Measurements from ENCODE around the gene YPEL2. TPM values are rescaled to one million over a fixed set of nuclear protein-coding genes. Genes with fewer than 3 reads are reported as not detected.

Gene YPEL2
- total RNA-seq, 2 donors from 2014 or later = 22.8 to 27.7 TPM

DNA sequence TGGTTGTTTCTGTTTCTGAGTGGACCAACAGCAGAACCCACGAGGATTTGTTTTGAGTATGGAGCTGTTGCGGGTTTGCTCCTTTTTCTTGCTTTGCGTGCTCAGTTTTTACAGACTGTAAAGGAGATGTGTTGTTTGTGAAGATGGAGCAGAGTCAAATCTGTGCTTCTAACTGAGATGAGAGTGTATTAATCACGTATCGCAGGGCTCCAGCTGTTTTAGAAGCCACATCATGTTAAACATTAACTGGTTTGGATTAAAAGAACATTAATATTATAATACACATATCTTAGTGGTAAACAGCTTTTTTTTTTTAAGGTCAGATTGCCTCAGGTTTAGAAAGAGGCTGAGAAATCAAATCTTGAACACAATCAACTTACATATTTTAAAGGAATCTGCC, 69.4 kb downstream of the YPEL2 start:
- TF ChIP-seq, protein P1, sequence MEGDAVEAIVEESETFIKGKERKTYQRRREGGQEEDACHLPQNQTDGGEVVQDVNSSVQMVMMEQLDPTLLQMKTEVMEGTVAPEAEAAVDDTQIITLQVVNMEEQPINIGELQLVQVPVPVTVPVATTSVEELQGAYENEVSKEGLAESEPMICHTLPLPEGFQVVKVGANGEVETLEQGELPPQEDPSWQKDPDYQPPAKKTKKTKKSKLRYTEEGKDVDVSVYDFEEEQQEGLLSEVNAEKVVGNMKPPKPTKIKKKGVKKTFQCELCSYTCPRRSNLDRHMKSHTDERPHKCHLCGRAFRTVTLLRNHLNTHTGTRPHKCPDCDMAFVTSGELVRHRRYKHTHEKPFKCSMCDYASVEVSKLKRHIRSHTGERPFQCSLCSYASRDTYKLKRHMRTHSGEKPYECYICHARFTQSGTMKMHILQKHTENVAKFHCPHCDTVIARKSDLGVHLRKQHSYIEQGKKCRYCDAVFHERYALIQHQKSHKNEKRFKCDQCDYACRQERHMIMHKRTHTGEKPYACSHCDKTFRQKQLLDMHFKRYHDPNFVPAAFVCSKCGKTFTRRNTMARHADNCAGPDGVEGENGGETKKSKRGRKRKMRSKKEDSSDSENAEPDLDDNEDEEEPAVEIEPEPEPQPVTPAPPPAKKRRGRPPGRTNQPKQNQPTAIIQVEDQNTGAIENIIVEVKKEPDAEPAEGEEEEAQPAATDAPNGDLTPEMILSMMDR (conservative IDR thresholded peaks at IDR 0.05) = no peak
- H3K9ac ChIP-seq (ENCODE audit: extremely low read depth, low read length, poor library complexity, severe bottlenecking) = no peak overlapping the region
- Mint-ChIP-seq H3K36me3 (ENCODE audit: low read depth) (peaks cover 54% of the 10 kb centered on the region), H3K27me3 (ENCODE audit: insufficient read depth) (peaks cover 15% of the 10 kb centered on the region), H3K4me1 (peaks cover 26% of the 10 kb centered on the region), H3K9me3 (peaks cover 11% of the 10 kb centered on the region), H3K4me3 (no peak overlapping the region), H3K27ac (peak overlapping the region; percentile 76)
- H3K4me3 ChIP-seq (ENCODE audit: low read length) = no peak overlapping the region
- no peak overlapping the region for H3K27ac ChIP-seq (ENCODE audit: low read depth, low read length)
- 77 to 100% methylated on average over 2 to 5 of the region's 5 CpGs for WGBS, 2 experiments (ENCODE audit: insufficient coverage in 1 of 2, insufficient read length in 1 of 2)
- H3K9me3 ChIP-seq (ENCODE audit: control insufficient read depth, low read length) = peaks cover 7% of the 10 kb centered on the region
- peaks cover 21% of the 10 kb centered on the region for H3K4me1 ChIP-seq (ENCODE audit: control insufficient read depth, insufficient read depth, low read length)
- DNase-seq = no peak
- peaks cover 78% of the 10 kb centered on the region for H3K36me3 ChIP-seq (ENCODE audit: control insufficient read depth, insufficient read depth, low read length)
- no peaks in the 10 kb centered on the region for H3K27me3 ChIP-seq (ENCODE audit: control insufficient read depth, insufficient read depth, low read length, poor library complexity, severe bottlenecking)

DNA sequence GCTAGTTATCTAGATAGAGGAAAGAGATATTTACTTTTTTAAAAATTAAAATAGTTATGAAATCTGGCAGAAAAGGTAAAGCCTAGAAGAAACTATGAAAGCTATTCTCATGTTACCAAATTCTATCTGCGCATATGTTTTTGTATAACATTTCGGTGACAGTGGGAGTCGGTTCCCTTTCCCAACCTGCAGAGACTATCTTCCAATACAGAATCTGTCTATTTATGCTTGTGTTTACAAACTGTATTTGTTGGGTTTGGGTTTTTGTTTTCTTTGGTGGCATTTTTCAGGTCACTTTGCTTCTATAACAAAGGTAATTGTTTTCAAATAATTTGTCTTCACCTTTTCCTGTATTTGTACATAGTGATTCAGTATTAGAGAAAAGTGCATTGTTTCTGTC, 69.8 kb downstream of the YPEL2 start:
- Mint-ChIP-seq H3K4me3 (no peak overlapping the region), H3K36me3 (ENCODE audit: low read depth) (peaks cover 52% of the 10 kb centered on the region), H3K4me1 (peaks cover 26% of the 10 kb centered on the region), H3K27me3 (ENCODE audit: insufficient read depth) (peaks cover 15% of the 10 kb centered on the region), H3K9me3 (peaks cover 9% of the 10 kb centered on the region), H3K27ac (no peak overlapping the region)
- peaks cover 74% of the 10 kb centered on the region for H3K36me3 ChIP-seq (ENCODE audit: control insufficient read depth, insufficient read depth, low read length)
- peaks cover 4% of the 10 kb centered on the region for H3K9me3 ChIP-seq (ENCODE audit: control insufficient read depth, low read length)
- H3K4me3 ChIP-seq (ENCODE audit: low read length) = peak overlapping the region; percentile 37
- WGBS, 2 experiments (ENCODE audit: insufficient coverage in 1 of 2, insufficient read length in 1 of 2) = 83 to 100% methylated on average over 1 to 3 of the region's 3 CpGs
- no peaks in the 10 kb centered on the region for H3K27me3 ChIP-seq (ENCODE audit: control insufficient read depth, insufficient read depth, low read length, poor library complexity, severe bottlenecking)
- no peak overlapping the region for H3K9ac ChIP-seq (ENCODE audit: extremely low read depth, low read length, poor library complexity, severe bottlenecking)
- no peak for DNase-seq
- H3K4me1 ChIP-seq (ENCODE audit: control insufficient read depth, insufficient read depth, low read length) = peaks cover 21% of the 10 kb centered on the region
- no peak overlapping the region for H3K27ac ChIP-seq (ENCODE audit: low read depth, low read length)
- TF ChIP-seq, protein P1 (conservative IDR thresholded peaks at IDR 0.05) = no peak

DNA sequence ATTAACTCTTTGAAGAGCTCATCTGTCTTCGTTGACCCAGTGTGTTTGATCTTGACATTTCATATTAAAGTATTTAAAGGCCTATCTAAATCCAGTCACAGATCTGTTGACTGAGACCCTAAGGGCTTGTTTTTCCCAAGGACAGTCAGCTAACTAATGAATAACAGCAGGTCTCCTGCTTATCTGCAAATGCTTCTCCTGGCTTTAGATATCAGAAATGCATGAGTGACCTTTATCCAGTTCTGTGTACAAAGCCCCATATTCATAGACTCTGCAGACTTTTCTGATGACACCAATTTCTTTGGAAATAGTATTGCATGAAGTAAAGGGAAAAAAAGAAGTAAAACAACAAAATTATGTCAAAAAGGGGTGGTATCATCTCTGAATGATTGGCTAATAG, 70.3 kb downstream of the YPEL2 start:
- H3K4me3 ChIP-seq (ENCODE audit: low read length) = peak overlapping the region; percentile 37
- H3K36me3 ChIP-seq (ENCODE audit: control insufficient read depth, insufficient read depth, low read length) = peaks cover 69% of the 10 kb centered on the region
- Mint-ChIP-seq H3K27ac (no peak overlapping the region), H3K36me3 (ENCODE audit: low read depth) (peaks cover 47% of the 10 kb centered on the region), H3K9me3 (peaks cover 6% of the 10 kb centered on the region), H3K4me3 (no peak overlapping the region), H3K27me3 (ENCODE audit: insufficient read depth) (peaks cover 15% of the 10 kb centered on the region), H3K4me1 (peaks cover 27% of the 10 kb centered on the region)
- H3K27ac ChIP-seq (ENCODE audit: low read depth, low read length) = no peak overlapping the region
- H3K4me1 ChIP-seq (ENCODE audit: control insufficient read depth, insufficient read depth, low read length) = peaks cover 21% of the 10 kb centered on the region
- TF ChIP-seq, protein P1 (conservative IDR thresholded peaks at IDR 0.05) = no peak
- no peak overlapping the region for H3K9ac ChIP-seq (ENCODE audit: extremely low read depth, low read length, poor library complexity, severe bottlenecking)
- H3K9me3 ChIP-seq (ENCODE audit: control insufficient read depth, low read length) = no peaks in the 10 kb centered on the region
- WGBS, 2 experiments (ENCODE audit: insufficient coverage in 1 of 2, insufficient read length in 1 of 2) = 24 to 83% methylated on average over 1 of the region's 1 CpG
- no peaks in the 10 kb centered on the region for H3K27me3 ChIP-seq (ENCODE audit: control insufficient read depth, insufficient read depth, low read length, poor library complexity, severe bottlenecking)
- DNase-seq = no peak
